Panc1 (cell line): ENCODE results near the gene EXOC3L1.

Experiments used
- POLR2AphosphoS5 ChIP-seq: IDR thresholded peaks from 2 replicates; pipeline ENCODE4 v1.6.1; 2012; ENCODE audit warnings: mild to moderate bottlenecking, low read depth, low read length, moderate library complexity
- TF ChIP-seq, protein P1 (sequence below): fragments of 450-650 bp; IDR thresholded peaks from 2 replicates; pipeline ENCODE4 v1.5.1; 2017; ENCODE audit warnings: mild to moderate bottlenecking
- TF ChIP-seq, protein P2 (sequence below), 2 experiments: IDR thresholded peaks; 2 replicates each; pipeline ENCODE4 v1.6.1; 2011 to 2012; ENCODE audit warnings: low read depth in 2 of 2, control low read depth in 1 of 2, low read length in 1 of 2, mild to moderate bottlenecking in 1 of 2, moderate library complexity in 1 of 2; ENCODE audit not compliant: insufficient read depth in 1 of 2

DNA sequence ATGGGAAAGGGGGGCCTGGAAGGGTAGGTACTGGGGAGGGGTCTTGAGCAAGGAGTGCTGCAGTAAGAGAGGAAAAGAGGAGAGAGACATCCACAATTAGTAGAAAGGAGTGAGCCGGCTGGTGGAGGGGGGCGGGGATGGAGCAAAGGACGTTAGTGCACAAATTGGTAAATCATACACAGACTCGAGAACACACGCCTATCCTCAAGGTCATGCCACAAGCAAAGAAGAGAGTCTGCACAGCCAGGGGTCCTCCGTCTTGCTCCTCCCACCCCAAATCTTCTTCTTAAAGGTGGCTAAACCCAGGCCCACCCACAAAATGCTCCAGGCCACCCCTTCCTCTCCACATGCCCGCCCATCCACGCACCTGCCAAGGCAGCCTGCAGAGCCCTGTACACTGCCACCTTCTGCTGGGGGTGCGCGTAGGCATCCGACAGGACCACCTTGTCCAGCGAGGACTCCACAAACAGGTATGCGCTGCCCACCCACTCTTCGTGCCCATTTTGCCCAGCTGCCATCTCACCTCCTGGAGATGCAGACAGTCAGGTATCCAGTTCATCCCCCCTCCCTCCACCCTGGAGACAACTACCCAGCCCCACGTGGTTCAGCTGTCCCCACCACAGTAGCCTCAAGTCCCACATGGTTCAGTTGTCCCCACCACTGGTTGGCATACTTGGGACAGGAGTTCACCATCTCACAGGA lies 33.6 kb downstream of the EXOC3L1 start:
- TF ChIP-seq POLR2AphosphoS5: no peak
- TF ChIP-seq, protein P1, sequence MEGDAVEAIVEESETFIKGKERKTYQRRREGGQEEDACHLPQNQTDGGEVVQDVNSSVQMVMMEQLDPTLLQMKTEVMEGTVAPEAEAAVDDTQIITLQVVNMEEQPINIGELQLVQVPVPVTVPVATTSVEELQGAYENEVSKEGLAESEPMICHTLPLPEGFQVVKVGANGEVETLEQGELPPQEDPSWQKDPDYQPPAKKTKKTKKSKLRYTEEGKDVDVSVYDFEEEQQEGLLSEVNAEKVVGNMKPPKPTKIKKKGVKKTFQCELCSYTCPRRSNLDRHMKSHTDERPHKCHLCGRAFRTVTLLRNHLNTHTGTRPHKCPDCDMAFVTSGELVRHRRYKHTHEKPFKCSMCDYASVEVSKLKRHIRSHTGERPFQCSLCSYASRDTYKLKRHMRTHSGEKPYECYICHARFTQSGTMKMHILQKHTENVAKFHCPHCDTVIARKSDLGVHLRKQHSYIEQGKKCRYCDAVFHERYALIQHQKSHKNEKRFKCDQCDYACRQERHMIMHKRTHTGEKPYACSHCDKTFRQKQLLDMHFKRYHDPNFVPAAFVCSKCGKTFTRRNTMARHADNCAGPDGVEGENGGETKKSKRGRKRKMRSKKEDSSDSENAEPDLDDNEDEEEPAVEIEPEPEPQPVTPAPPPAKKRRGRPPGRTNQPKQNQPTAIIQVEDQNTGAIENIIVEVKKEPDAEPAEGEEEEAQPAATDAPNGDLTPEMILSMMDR: no peak
- TF ChIP-seq, protein P2, sequence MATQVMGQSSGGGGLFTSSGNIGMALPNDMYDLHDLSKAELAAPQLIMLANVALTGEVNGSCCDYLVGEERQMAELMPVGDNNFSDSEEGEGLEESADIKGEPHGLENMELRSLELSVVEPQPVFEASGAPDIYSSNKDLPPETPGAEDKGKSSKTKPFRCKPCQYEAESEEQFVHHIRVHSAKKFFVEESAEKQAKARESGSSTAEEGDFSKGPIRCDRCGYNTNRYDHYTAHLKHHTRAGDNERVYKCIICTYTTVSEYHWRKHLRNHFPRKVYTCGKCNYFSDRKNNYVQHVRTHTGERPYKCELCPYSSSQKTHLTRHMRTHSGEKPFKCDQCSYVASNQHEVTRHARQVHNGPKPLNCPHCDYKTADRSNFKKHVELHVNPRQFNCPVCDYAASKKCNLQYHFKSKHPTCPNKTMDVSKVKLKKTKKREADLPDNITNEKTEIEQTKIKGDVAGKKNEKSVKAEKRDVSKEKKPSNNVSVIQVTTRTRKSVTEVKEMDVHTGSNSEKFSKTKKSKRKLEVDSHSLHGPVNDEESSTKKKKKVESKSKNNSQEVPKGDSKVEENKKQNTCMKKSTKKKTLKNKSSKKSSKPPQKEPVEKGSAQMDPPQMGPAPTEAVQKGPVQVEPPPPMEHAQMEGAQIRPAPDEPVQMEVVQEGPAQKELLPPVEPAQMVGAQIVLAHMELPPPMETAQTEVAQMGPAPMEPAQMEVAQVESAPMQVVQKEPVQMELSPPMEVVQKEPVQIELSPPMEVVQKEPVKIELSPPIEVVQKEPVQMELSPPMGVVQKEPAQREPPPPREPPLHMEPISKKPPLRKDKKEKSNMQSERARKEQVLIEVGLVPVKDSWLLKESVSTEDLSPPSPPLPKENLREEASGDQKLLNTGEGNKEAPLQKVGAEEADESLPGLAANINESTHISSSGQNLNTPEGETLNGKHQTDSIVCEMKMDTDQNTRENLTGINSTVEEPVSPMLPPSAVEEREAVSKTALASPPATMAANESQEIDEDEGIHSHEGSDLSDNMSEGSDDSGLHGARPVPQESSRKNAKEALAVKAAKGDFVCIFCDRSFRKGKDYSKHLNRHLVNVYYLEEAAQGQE (IDR thresholded peaks at IDR 0.05; ENCODE audit: insufficient read depth in 1 of 2, low read depth in 2 of 2, low read length in 1 of 2): no peak
